ENCODE results near the gene STAB1. TPM values are rescaled to one million over a fixed set of nuclear protein-coding genes. Genes with fewer than 3 reads are reported as not detected.
A peak's percentile ranks its signal among the peaks of the same experiment; 100 is the strongest.
"Not testable (repeated sequence)": the region's sequence is repeated elsewhere in the genome, so short reads cannot be mapped to it uniquely, and the experiment has no call there.

Gene STAB1
- total and polyA plus RNA-seq, 10 donors: 287 to 1,994 (median 586) TPM

DNA sequence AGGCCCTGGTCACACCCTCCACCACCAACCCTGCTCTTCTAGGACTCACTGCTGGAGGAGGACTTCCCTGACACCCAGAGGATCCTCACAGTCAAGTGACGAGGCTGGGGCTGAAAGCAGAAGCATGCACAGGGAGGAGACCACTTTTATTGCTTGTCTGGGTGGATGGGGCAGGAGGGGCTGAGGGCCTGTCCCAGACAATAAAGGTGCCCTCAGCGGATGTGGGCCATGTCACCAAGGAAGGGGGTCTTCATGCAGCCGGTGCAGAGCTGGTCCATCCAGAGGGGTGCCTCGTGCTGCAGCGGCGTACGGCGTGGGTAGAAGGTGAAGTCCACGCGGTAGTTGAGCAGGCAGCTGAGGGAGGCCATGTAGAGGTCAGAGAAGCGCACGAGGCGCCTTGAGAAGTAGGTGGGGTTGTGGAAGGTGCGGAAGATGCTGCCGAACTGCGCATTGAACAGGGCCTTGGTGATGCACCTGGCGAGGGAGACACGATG, 29.2 kb downstream of the STAB1 start:
- DNase-seq: peak; percentile 55

DNA sequence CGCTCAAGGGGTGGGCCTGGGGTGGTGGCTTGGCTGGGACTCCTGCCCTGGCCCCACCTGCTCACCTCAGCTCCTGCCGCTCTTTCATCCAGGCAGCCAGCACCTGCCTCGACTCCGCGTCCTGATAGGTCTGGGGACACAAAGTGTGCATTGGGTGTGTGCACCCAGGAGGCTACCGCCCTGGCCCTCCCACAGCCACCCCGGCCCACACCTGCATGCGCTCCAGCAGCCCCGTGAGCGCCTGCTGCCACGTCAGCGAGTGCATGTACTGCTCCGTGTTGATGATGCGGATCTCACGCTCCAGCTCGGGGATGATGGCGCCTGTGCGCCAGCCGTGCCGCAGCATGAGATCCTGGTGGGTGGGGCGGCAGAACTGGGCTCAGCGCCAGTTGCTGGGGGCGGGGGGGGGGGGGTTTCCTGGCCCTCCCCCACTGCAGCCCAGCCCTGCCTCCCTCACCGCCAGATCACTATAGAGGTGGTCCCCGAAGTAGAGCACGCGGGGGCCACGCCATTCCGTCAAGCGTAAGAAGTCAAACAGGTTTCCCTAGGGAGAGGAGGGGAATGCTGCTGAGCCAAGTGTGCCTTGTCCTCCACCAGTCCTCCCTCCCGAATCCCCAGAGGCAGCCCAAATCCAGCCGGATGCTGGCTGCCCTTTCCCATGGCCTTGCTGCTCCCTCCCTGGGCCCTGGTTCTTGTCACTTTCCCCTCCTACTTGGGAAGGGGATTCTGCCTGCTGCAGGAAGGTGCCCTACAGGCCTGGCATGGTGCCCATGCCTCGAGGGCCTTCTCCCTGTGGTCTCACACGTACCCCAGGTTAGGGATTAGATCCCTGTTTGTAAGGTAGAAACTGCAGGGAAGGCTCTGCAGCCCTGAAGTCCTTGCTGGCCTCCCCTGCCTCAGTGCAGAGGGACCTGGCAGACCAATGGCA, 29.9 kb downstream of the STAB1 start:
- peaks cover 10 to 73% (median 33%) of the 10 kb centered on the region in 6 donors for H3K4me1 ChIP-seq
- H3K4me3 ChIP-seq: no peak overlapping the region
- TF ChIP-seq POLR2AphosphoS5 (IDR thresholded peaks at IDR 0.05) (peak; percentile 40 to 74 (median 44)), POLR2A (IDR thresholded peaks at IDR 0.05) (no peak)
- 62 to 82% (median 64%) methylated on average over 13 to 34 of the region's 34 CpGs for WGBS, 5 donors
- H3K9me3 ChIP-seq: no peaks in the 10 kb centered on the region
- H3K27ac ChIP-seq: peak overlapping the region; percentile 2 to 68 (median 51)
- intact Hi-C loops (cut with DNase I; ENCODE audit: low total_unique reads): no loop called here
- no peaks in the 10 kb centered on the region for H3K27me3 ChIP-seq (replicated peaks in 1 of 7)
- DNase-seq: peak; percentile 74
- peaks cover 0 to 82% (median 28%) of the 10 kb centered on the region in 6 donors for H3K36me3 ChIP-seq

More for the DNA sequence above, 29.2 kb downstream of the STAB1 start:
- intact Hi-C loops (cut with DNase I; ENCODE audit: low total_unique reads): no loop called here
- 89 to 93% (median 92%) methylated on average over 17 to 18 of the region's 18 CpGs for WGBS, 5 donors
- Histone ChIP-seq H3K4me3 (no peak overlapping the region), H3K27me3 (replicated peaks in 1 of 7) (no peaks in the 10 kb centered on the region), H3K9me3 (no peaks in the 10 kb centered on the region), H3K27ac (peak overlapping the region in 7 of 8 donors; percentile 2 to 68 (median 58)), H3K4me1 (peaks cover 10 to 68% (median 33%) of the 10 kb centered on the region in 6 donors), H3K36me3 (peaks cover 0 to 89% (median 33%) of the 10 kb centered on the region in 6 donors)
- TF ChIP-seq, protein P1, sequence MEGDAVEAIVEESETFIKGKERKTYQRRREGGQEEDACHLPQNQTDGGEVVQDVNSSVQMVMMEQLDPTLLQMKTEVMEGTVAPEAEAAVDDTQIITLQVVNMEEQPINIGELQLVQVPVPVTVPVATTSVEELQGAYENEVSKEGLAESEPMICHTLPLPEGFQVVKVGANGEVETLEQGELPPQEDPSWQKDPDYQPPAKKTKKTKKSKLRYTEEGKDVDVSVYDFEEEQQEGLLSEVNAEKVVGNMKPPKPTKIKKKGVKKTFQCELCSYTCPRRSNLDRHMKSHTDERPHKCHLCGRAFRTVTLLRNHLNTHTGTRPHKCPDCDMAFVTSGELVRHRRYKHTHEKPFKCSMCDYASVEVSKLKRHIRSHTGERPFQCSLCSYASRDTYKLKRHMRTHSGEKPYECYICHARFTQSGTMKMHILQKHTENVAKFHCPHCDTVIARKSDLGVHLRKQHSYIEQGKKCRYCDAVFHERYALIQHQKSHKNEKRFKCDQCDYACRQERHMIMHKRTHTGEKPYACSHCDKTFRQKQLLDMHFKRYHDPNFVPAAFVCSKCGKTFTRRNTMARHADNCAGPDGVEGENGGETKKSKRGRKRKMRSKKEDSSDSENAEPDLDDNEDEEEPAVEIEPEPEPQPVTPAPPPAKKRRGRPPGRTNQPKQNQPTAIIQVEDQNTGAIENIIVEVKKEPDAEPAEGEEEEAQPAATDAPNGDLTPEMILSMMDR (IDR thresholded peaks at IDR 0.05 in 8 of 11, conservative IDR thresholded peaks at IDR 0.05 in 3 of 11): no peak
- TF ChIP-seq POLR2AphosphoS5 (IDR thresholded peaks at IDR 0.05): no peak
- TF ChIP-seq POLR2A (IDR thresholded peaks at IDR 0.05): no peak

DNA sequence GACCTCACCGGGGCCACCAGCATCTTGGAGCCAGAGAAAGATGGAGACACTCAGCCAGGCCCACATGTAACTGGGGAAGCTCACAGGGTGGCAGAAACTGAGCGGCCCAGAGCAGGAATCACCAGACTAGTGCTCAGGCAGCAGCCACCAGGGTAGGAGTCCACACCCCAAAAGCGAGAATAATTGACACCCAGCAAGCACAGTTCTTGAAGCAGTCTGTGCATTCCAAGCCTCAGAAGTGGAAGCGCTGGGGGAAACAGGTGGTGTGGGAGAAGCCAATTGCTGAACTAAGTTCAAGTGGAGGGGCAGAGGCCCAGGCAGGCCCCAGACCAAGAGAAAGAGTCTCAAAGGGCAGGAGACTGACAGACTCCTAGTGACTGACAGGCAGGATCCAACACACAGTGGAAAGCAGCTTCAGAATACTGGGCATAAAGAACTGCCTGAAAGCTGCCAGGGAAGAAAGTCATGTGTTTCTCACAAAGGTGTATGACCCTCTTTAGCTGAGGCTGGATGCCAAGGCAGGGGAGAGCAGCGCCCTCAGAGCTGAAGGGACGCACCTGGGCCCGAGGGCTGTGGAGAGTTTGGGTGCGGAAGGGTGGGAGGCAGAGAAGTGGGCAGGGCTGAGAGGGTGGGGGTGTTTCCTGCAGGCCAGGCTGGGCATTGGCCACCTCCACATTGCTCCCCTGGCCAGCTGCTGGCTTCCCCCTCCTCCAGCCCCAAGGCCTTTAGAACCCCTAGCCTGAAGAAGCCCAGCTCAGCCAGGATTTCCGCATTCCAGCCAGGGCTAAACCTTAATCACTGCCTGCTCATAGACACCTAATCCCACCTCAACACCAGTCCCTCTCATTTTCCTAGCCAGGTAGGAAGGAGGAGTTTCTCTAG, 30.8 kb downstream of the STAB1 start:
- H3K4me3 ChIP-seq: no peak overlapping the region
- intact Hi-C loops (cut with DNase I; ENCODE audit: low total_unique reads): no loop called here
- peaks cover 10 to 77% (median 35%) of the 10 kb centered on the region in 6 donors for H3K4me1 ChIP-seq
- H3K27ac ChIP-seq: peak overlapping the region; percentile 2 to 68 (median 51)
- TF ChIP-seq POLR2AphosphoS5 (IDR thresholded peaks at IDR 0.05): peak in 2 of 3 donors; percentile 4 to 60
- no peak for TF ChIP-seq POLR2A (IDR thresholded peaks at IDR 0.05)
- TF ChIP-seq, protein P1 (IDR thresholded peaks at IDR 0.05 in 8 of 11, conservative IDR thresholded peaks at IDR 0.05 in 3 of 11): no peak
- peaks cover 0 to 73% (median 20%) of the 10 kb centered on the region in 6 donors for H3K36me3 ChIP-seq
- peak; percentile 57 for DNase-seq
- H3K27me3 ChIP-seq (replicated peaks in 1 of 7): no peaks in the 10 kb centered on the region
- H3K9me3 ChIP-seq: no peaks in the 10 kb centered on the region
- 71 to 87% (median 81%) methylated on average over 9 of the region's 9 CpGs for WGBS, 5 donors

DNA sequence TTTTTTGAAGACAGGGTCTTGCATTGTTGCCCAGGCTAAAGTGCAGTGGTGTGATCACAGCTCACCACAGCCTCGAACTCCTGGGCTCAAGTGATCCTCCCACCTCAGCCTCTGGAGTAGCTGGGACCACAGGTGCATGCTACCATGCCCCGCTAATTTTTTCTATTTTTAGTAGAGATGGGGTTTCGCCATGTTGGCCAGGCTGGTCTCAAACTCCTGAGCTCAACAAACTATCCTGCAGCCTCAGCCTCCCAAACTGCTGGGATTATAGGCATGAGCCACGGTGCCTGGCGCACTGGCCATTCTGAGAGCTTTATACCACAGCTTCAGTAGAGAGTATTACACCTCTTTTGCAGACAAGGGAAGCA, 31.5 kb downstream of the STAB1 start:
- DNase-seq; H3K4me3 ChIP-seq; H3K9me3 ChIP-seq; H3K27me3 ChIP-seq (replicated peaks in 1 of 7); intact Hi-C loops (cut with DNase I; ENCODE audit: low total_unique reads): not testable (repeated sequence)
- Histone ChIP-seq H3K4me1 (peaks cover 10 to 81% (median 38%) of the 10 kb centered on the region in 6 donors), H3K36me3 (peaks cover 0 to 65% (median 15%) of the 10 kb centered on the region in 6 donors), H3K27ac (peak overlapping the region in 5 of 8 donors; percentile 28 to 68 (median 61))
- 88 to 96% (median 90%) methylated on average over 5 of the region's 5 CpGs for WGBS, 5 donors
